Activated CD4-positive, alpha-beta T cell treated with anti-CD3 and anti-CD28 coated beads, Interleukin-2, Interleukin-4, amounts not matched to agents 100 ng/mL and 50 ng/mL, durations not matched to agents 16 hours and 8 hours (primary cell): ENCODE results near the gene MTLN.
A peak's percentile ranks its signal among the peaks of the same experiment; 100 is the strongest.
"Not testable (repeated sequence)": the region's sequence is repeated elsewhere in the genome, so short reads cannot be mapped to it uniquely, and the experiment has no call there.

Experiments used
- DNase-seq: peaks from one replicate; pipeline ENCODE4 v3.0.0-alpha.2; 2020; ENCODE audit warnings: low spot score

MTLN gene

DNA sequence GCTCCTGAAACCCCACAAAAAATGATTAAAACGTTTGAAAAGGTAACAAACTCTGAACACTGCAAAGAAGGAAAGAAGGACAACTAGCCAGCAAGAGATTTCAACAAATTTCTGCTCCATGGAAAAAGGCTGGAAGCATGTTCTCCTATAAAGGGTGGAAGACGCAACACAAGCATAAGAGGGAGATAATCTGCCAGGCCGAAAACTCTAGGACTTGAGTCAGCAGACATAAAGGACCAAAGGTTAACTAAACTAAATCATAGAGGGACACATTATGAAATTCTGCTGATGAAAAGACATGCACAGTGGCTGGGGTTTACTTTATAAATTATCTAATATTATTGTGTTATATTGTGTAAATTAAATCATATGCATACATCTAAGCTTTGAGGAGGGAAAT is 14.3 kb downstream of the MTLN start:
- no peak for DNase-seq

DNA sequence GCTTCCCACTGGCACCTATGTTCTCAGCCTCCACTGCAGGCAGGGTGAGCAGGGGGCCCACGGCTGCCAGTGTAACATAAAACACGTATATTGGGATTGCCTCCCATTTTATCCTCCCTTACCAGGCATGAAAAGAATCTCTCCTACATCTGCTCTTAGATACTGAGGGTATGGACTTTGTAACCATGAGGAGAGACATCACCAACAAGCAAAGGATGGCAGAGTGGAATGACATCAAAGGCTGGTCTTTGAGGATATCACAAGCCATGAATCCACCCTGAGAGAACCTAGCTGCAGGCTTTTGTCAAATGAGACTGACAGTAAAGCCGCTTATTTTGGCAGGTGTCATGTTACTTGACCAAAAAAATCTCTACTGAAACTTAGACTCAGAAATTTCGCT is 14.9 kb downstream of the MTLN start:
- DNase-seq = no peak

DNA sequence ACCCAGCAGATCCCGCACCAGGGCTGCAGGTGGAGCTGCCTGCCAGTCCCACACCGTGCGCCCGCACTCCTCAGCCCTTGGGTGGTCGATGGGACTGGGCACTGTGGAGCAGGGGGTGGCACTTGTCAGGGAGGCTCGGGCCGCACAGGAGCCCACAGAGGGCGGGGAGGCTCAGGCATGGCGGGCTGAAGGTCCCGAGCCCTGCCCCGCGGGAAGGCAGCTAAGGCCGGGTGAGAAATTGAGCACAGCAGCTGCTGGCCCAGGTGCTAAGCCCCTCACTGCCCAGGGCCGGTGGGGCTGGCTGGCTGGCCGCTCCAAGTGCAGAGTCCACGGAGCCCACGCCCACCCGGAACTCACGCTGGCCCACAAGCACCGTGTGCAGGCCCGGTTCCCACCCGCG is 22.2 kb downstream of the MTLN start:
- DNase-seq = not testable (repeated sequence)

DNA sequence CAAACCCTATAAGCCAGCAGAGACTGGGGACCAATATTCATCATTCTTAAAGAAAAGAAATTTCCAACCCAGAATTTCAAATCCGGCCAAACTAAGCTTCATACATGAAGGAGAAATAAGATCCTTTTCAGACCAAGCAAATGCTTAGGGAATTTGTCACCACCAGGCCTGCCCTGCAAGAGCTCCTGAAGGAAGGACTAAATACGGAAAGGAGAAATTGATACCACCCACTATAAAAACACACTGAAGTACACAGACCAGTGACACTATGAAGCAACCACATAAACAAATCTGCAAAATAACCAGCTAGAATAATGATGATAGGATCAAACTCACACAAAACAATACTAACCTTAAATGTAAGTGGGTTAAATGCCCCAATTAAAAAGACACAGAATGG is 29.9 kb downstream of the MTLN start:
- DNase-seq = no peak

DNA sequence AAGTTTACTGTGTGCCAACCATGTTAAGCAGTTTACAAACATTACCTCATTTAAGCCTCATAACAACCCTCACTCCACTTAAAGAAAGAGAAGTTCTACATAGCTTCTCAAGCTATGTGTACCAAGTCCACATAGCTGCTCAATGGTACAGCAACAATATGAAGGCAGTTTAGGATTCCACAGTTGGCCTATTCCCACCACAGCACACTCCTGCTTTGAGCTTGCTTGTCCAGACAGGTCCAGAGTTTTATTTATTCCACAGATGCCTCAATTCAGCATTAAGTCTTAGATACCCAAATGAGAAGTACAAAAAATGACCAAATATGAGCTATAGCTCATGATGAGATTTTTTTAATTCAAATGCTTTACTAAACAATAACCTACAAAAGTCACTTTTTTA is 32.3 kb downstream of the MTLN start:
- no peak for DNase-seq

DNA sequence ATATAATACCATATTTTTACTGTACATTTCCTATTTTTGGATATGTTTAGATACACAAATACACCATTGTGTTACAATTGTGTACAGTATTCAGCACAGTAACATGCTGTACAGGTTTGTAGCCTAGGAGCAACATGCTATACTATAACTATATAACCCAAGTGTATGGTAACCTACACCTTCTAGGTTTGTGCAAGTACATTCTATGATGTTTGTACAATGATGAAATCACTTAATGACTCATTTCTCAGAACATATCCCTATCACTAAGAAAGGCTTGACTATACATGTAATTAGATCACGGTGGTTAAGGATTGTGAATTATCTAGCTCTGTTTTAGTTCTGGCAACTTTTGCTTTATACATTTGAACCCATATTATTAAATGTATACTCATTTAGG is 38.8 kb downstream of the MTLN start:
- DNase-seq = peak; percentile 6

DNA sequence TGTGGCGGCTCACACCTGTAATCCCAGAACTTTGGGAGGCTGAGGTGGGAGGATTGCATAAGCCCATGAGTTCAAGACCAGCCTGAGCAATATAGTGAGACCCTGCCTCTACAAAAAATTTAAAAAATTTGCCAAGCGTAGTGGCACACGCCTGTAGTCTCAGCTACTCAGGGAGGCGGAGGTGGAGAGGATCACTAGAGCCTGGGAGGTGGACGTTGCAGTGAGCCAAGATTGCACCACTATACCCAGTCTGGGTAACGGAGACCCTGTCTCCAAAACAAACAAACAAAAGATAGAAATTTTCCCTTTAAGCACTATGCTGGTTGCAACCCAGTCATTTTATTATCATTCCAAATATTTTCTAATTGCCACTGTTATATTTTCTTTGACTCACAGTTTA is 39.8 kb downstream of the MTLN start:
- DNase-seq = no peak

DNA sequence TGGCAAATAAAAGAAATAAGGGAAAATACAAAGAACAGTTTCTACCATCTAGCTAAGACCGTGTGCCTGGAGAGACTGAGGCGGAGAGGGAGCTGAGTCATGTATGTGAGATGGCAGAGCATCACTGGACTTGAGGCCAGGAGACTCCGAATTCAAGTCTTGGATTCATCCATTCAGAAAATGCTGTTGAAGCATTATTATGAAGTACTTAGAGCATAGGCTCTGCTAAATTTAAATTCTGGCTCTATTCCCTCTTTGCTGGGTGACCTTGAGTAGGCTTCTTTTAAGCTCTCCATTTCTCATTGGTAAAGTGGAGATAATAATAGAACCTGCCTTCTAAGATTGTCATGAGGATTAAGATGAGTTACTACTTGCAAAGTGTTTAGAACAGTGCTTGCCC is 42.2 kb downstream of the MTLN start:
- DNase-seq = no peak

DNA sequence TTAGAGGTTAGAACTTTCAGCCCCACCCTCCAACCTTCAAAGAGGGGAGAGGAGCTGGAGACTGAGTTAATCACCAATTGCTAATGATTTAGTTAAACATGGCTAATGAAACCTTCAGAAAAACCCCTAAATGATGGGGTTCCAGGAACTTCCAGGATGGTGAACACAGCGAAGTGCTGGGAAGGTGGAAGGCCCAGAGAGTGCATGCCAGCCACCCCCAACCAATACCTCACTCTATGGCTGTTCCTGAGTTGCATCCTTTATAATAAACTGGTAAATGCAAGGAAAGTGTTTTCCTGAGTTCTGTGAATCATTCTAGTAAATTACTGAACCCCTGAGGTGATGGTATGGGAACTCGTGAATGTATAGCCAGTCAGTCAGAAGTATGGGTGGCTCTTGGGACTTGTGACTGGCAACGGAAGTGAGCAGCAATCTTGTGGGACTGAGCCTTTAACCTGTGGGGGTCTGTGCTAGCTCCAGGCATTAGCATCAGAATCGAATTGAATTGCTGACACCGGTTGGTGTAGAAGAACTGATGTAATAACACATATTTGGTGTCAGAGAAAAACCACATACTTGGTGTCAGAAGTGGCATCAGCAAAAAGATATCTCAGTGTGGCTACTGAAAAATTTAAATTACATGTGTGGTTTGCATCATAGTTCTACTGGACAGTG is 44.9 kb downstream of the MTLN start:
- no peak for DNase-seq

DNA sequence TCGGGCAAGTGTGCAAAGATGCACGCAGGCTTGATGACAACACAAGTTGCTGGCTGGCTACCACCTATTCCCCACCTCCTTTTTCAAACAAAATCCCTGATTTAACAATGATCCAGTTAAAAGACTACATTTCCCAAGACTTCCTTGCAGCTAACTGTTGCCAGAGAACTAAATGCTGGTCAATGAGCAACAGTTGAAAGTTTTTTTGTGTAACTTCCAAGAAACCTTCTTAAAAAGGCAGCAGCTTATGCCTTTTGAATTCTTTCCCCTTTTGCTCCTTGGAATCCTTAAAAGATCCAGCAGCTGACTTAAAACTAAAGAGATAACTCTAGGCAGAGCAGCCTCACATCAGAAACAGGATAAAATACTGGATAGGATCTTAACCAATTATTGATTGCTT is 46.1 kb downstream of the MTLN start:
- no peak for DNase-seq
